ENCODE measurements around the gene KLC3. TPM values are rescaled to one million over a fixed set of nuclear protein-coding genes. Genes with fewer than 3 reads are reported as not detected.

Gene KLC3
- total RNA-seq, 1 experiment from 2014 or later: not detected

DNA sequence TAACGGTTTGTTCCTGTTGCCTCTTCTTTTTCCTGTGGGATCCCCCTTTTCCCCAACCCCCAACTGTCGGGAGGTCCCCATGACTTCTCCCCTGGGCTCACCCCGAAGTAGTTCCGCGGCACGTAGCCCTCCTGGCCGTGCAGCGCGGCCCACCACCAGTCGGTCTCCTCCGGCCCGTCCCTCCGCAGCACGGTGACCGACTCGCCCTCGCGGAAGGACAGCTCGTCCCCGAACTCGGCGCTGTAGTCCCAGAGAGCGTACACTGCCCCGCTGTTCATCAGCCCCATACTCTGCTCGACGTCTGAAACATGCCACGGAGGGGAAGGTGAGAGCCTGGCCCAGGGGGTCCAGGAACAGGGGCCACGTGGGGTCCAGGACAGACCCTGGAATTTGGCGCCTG, 41.9 kb downstream of the KLC3 start:
- H3K9ac ChIP-seq (ENCODE audit: low read length): no peak overlapping the region
- no peak overlapping the region for H3K27ac ChIP-seq (ENCODE audit: low read length)
- DNase-seq: no peak
- H3K36me3 ChIP-seq (ENCODE audit: insufficient read depth, low read length): no peaks in the 10 kb centered on the region
- H3K4me1 ChIP-seq (ENCODE audit: low read length): no peaks in the 10 kb centered on the region
- no peaks in the 10 kb centered on the region for H4K20me1 ChIP-seq (ENCODE audit: insufficient read depth, low read depth, low read length)
- H3K27me3 ChIP-seq (ENCODE audit: low read length): no peaks in the 10 kb centered on the region
- no peak overlapping the region for H3K4me3 ChIP-seq (ENCODE audit: low read length)
- no peaks in the 10 kb centered on the region for H3K79me2 ChIP-seq (ENCODE audit: low read length)
- H2AFZ ChIP-seq (ENCODE audit: low read length): no peak overlapping the region
- no peaks in the 10 kb centered on the region for H3K9me3 ChIP-seq (ENCODE audit: low read length)
- no peaks in the 10 kb centered on the region for H3K9me2 ChIP-seq (replicated peaks; ENCODE audit: insufficient read depth, low read length)
- H3K4me2 ChIP-seq (ENCODE audit: low read depth, low read length, poor library complexity, severe bottlenecking): no peak overlapping the region

DNA sequence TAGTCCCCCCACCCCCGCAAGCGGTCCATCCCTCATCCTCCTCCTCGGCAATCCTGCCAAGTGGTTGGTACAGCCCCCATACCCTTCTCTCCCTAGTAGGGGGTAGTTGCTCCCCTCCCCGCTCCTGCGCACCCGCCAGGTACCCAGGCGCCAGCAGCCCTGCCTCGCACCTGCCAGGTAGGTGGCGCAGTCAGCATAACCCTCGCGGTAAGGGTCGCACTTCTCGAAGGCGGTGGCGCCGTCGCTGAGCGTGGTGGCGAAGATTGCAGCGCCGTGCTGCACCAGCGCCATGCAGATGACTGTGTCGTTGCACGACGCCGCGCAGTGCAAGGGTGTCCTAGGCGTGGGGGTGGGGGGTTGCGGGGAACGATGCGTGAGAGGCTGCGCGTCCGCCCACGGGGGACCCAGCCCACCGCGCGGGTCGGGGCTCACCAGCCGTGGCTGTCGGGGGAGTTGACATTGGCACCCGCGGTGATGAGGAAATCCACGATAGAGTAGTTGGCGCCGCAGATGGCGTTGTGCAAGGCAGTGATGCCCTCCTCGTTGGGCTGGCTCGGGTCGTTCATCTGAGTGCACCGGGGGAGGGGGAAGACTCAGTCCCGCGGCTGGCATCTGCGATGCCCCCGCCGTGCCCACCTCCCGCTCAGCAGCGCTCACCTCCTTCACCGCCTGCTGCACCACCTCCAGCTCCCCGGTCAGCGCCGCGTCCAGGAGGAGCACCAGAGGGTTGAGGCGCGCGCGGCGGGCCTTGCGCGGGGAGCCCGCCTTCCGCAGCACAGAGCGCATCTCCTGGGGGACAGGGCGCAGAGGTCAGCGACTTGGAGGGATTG, 45.1 kb downstream of the KLC3 start:
- Histone ChIP-seq H2AFZ (ENCODE audit: low read length) (no peak overlapping the region), H3K27me3 (ENCODE audit: low read length) (no peaks in the 10 kb centered on the region), H3K4me2 (ENCODE audit: low read depth, low read length, poor library complexity, severe bottlenecking) (no peak overlapping the region), H3K9me2 (replicated peaks; ENCODE audit: insufficient read depth, low read length) (no peaks in the 10 kb centered on the region), H3K36me3 (ENCODE audit: insufficient read depth, low read length) (no peaks in the 10 kb centered on the region), H3K4me3 (ENCODE audit: low read length) (no peak overlapping the region), H3K9ac (ENCODE audit: low read length) (no peak overlapping the region), H3K9me3 (ENCODE audit: low read length) (no peaks in the 10 kb centered on the region), H3K4me1 (ENCODE audit: low read length) (no peaks in the 10 kb centered on the region), H3K27ac (ENCODE audit: low read length) (no peak overlapping the region), H4K20me1 (ENCODE audit: insufficient read depth, low read depth, low read length) (no peaks in the 10 kb centered on the region), H3K79me2 (ENCODE audit: low read length) (no peaks in the 10 kb centered on the region)
- DNase-seq: no peak

GRCh38 chr19:45391346-45391745, 50.8 kb downstream of the KLC3 start:
- H4K20me1 ChIP-seq (ENCODE audit: insufficient read depth, low read depth, low read length): no peaks in the 10 kb centered on the region
- H3K79me2 ChIP-seq (ENCODE audit: low read length): no peaks in the 10 kb centered on the region
- H3K4me2 ChIP-seq (ENCODE audit: low read depth, low read length, poor library complexity, severe bottlenecking): no peak overlapping the region
- no peaks in the 10 kb centered on the region for H3K4me1 ChIP-seq (ENCODE audit: low read length)
- no peaks in the 10 kb centered on the region for H3K36me3 ChIP-seq (ENCODE audit: insufficient read depth, low read length)
- H3K9me2 ChIP-seq (replicated peaks; ENCODE audit: insufficient read depth, low read length): no peaks in the 10 kb centered on the region
- H3K27me3 ChIP-seq (ENCODE audit: low read length): no peaks in the 10 kb centered on the region
- no peak overlapping the region for H2AFZ ChIP-seq (ENCODE audit: low read length)
- peak; percentile 61 for DNase-seq
- no peak overlapping the region for H3K27ac ChIP-seq (ENCODE audit: low read length)
- no peak overlapping the region for H3K9ac ChIP-seq (ENCODE audit: low read length)
- no peak overlapping the region for H3K4me3 ChIP-seq (ENCODE audit: low read length)
- H3K9me3 ChIP-seq (ENCODE audit: low read length): no peaks in the 10 kb centered on the region

DNA sequence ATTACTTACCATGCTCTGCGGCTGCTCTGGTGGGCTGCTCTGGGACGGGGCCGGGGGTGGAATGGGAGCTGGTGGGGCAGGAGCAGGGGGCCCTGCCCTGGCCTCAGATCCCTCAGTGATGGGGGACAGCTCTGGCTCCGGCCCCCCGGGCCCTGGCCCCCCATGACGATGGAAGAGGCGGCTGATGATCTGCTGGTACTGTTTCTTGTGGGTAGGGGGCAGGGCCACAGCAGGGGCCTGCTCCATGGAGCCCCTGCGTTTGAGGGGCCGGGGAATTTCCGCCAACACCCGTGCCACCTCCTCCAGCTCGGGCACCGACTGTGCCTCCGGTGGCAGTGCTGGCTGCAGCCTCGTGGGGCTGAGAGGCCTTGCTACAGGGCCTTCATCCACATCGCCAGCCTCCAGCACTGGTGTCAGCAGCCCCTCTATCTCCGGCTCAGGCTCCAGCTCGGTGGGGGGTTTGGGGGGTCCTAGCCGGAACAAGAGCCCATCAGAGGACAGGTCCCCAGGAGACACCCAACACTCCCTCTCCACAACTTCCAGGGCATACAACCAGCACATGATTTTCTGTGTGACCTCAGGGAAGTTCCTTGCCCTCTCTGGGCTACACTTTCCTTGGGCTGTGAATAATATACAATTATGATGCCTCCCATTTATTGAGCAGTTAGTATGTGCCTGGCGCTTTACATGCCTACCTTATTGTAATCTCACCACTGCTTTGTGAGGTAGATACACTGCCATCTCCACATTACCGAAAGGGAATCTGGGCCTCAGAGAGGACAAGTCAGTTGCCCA, 51.5 kb downstream of the KLC3 start:
- Histone ChIP-seq H3K27ac (ENCODE audit: low read length) (no peak overlapping the region), H3K4me2 (ENCODE audit: low read depth, low read length, poor library complexity, severe bottlenecking) (no peak overlapping the region), H3K4me3 (ENCODE audit: low read length) (no peak overlapping the region), H3K9me2 (replicated peaks; ENCODE audit: insufficient read depth, low read length) (no peaks in the 10 kb centered on the region), H3K27me3 (ENCODE audit: low read length) (no peaks in the 10 kb centered on the region), H3K79me2 (ENCODE audit: low read length) (no peaks in the 10 kb centered on the region), H3K9ac (ENCODE audit: low read length) (no peak overlapping the region), H3K9me3 (ENCODE audit: low read length) (no peaks in the 10 kb centered on the region), H4K20me1 (ENCODE audit: insufficient read depth, low read depth, low read length) (no peaks in the 10 kb centered on the region), H3K4me1 (ENCODE audit: low read length) (no peaks in the 10 kb centered on the region), H3K36me3 (ENCODE audit: insufficient read depth, low read length) (no peaks in the 10 kb centered on the region), H2AFZ (ENCODE audit: low read length) (no peak overlapping the region)
- no peak for DNase-seq

DNA sequence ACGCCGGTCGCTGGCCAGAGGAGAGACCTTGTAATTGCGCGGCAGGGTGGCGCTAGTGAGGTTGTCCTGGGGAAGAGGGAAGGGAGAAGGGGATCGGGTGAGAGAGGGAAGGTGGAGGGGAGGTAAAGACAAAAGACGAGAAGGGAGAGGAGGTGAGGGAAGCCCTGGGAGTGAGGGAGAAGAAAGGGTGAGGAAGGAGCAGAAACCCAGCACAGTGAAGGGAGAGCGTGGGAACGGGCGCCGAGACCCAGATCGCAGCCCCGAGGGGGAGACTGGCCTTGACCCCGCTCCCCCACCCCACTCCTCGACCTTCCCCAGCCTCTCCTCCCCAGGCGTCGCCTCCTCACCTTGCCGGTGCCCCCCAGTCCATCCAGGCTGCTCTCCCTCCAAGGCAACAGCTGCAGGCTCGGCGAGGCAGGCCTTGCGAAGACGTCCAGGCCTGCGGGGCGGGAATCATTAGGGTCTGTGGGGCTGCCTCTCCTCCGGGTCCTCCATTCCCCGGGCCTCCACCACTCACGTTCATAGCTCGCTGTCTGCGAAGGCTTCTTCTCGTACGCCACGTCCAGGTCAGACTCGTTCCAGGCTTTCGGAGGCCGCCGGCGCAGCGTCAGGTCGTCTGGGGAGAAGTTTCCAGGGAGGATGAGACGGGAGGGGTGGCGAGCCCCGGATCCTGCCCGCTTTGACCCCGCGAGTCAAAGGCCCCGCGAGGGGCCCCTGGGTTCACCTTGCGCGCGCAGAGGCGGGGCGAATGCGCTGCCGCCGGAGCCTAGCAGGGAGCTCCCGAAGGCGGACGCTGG, 55.5 kb downstream of the KLC3 start:
- Histone ChIP-seq H3K9ac (ENCODE audit: low read length) (no peak overlapping the region), H3K36me3 (ENCODE audit: insufficient read depth, low read length) (no peaks in the 10 kb centered on the region), H4K20me1 (ENCODE audit: insufficient read depth, low read depth, low read length) (no peaks in the 10 kb centered on the region), H3K4me3 (ENCODE audit: low read length) (no peak overlapping the region), H2AFZ (ENCODE audit: low read length) (no peak overlapping the region), H3K27ac (ENCODE audit: low read length) (no peak overlapping the region), H3K9me3 (ENCODE audit: low read length) (no peaks in the 10 kb centered on the region), H3K9me2 (replicated peaks; ENCODE audit: insufficient read depth, low read length) (no peaks in the 10 kb centered on the region), H3K79me2 (ENCODE audit: low read length) (no peaks in the 10 kb centered on the region), H3K4me2 (ENCODE audit: low read depth, low read length, poor library complexity, severe bottlenecking) (no peak overlapping the region), H3K27me3 (ENCODE audit: low read length) (no peaks in the 10 kb centered on the region), H3K4me1 (ENCODE audit: low read length) (no peaks in the 10 kb centered on the region)
- DNase-seq: no peak

DNA sequence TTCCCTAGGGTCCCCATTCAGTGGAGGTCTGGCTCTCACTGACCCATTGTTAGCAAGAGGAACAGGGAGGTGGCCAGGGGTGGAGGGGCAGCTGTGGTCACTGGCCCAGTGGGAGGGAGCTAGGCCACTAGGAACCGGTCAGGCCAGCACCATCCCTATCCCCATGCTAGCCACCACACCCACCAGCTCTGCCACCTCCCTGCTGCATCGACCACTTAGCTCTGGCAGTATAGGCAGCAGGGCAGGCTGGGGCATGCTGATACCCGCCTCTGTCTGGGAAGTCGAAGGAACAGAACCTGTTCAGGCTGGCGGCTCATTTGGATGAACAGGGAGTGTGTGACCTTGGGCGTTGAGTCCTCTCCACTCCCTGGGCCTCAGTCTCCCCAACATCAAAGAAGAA, 59.6 kb downstream of the KLC3 start:
- no peak overlapping the region for H3K27ac ChIP-seq (ENCODE audit: low read length)
- peaks cover 17% of the 10 kb centered on the region for H3K4me1 ChIP-seq (ENCODE audit: low read length)
- H3K9ac ChIP-seq (ENCODE audit: low read length): no peak overlapping the region
- no peaks in the 10 kb centered on the region for H3K9me3 ChIP-seq (ENCODE audit: low read length)
- no peaks in the 10 kb centered on the region for H3K79me2 ChIP-seq (ENCODE audit: low read length)
- no peaks in the 10 kb centered on the region for H3K9me2 ChIP-seq (replicated peaks; ENCODE audit: insufficient read depth, low read length)
- H3K4me3 ChIP-seq (ENCODE audit: low read length): no peak overlapping the region
- no peak for DNase-seq
- no peak overlapping the region for H3K4me2 ChIP-seq (ENCODE audit: low read depth, low read length, poor library complexity, severe bottlenecking)
- no peaks in the 10 kb centered on the region for H3K27me3 ChIP-seq (ENCODE audit: low read length)
- H3K36me3 ChIP-seq (ENCODE audit: insufficient read depth, low read length): no peaks in the 10 kb centered on the region
- no peak overlapping the region for H2AFZ ChIP-seq (ENCODE audit: low read length)
- H4K20me1 ChIP-seq (ENCODE audit: insufficient read depth, low read depth, low read length): no peaks in the 10 kb centered on the region
